ENCODE data around the gene FSHR. TPM values are rescaled to one million over a fixed set of nuclear protein-coding genes. Genes with fewer than 3 reads are reported as not detected.

The FSHR gene
- total RNA-seq, 1 donor from 2014 or later, result not detected

DNA sequence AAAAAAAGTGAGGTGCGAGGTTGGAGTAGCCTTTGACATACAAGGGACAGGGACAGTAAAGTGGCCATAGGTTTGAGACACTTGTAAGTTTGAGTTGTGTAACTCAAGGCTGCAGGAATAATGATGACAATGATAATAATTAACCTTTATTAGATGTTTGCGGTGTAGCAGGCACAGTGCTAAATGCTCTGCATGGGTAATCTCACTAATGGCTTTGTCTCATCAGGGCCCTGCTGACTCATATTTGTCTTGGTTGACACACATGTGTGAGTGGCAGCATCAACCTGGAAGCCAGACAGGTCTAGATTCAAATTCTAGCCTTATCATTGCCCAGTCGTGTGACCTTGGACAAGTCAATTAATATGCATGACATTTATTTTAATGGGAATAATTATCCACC lies 126.2 kb downstream of the FSHR start:
- no peak for DNase-seq (ENCODE audit: low spot score)
- TF ChIP-seq, protein P1, sequence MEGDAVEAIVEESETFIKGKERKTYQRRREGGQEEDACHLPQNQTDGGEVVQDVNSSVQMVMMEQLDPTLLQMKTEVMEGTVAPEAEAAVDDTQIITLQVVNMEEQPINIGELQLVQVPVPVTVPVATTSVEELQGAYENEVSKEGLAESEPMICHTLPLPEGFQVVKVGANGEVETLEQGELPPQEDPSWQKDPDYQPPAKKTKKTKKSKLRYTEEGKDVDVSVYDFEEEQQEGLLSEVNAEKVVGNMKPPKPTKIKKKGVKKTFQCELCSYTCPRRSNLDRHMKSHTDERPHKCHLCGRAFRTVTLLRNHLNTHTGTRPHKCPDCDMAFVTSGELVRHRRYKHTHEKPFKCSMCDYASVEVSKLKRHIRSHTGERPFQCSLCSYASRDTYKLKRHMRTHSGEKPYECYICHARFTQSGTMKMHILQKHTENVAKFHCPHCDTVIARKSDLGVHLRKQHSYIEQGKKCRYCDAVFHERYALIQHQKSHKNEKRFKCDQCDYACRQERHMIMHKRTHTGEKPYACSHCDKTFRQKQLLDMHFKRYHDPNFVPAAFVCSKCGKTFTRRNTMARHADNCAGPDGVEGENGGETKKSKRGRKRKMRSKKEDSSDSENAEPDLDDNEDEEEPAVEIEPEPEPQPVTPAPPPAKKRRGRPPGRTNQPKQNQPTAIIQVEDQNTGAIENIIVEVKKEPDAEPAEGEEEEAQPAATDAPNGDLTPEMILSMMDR (IDR thresholded peaks at IDR 0.05; ENCODE audit: unreplicated experiment), result no peak
- Mint-ChIP-seq H3K27me3 (ENCODE audit: unreplicated experiment) (no peaks in the 10 kb centered on the region), H3K27ac (ENCODE audit: unreplicated experiment) (no peak overlapping the region), H3K4me1 (ENCODE audit: unreplicated experiment) (peaks cover 7% of the 10 kb centered on the region), H3K9me3 (ENCODE audit: unreplicated experiment) (no peaks in the 10 kb centered on the region), H3K4me3 (ENCODE audit: unreplicated experiment) (no peak overlapping the region), H3K36me3 (ENCODE audit: low read depth, unreplicated experiment) (no peaks in the 10 kb centered on the region)

DNA sequence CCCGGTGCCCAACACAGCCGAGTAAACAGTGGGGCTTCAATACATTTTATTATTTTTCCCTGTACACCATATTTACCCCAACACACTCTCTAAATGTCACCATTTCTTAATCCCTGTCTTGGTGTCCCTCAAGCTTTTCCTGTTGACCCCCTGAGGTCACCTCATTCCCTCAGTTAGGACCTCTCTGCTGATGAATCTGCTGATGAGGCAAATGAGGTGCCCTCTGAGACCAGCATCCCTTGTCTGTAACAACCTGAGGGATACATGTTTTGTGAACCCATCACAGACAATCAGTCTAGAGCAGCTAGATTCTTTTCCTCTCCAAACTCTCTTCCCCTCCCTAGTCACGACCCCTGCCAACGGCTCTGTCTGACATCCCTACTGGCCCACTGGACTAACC lies 127.6 kb downstream of the FSHR start:
- Mint-ChIP-seq H3K27ac (ENCODE audit: unreplicated experiment) (no peak overlapping the region), H3K36me3 (ENCODE audit: low read depth, unreplicated experiment) (no peaks in the 10 kb centered on the region), H3K4me1 (ENCODE audit: unreplicated experiment) (peaks cover 10% of the 10 kb centered on the region)

DNA sequence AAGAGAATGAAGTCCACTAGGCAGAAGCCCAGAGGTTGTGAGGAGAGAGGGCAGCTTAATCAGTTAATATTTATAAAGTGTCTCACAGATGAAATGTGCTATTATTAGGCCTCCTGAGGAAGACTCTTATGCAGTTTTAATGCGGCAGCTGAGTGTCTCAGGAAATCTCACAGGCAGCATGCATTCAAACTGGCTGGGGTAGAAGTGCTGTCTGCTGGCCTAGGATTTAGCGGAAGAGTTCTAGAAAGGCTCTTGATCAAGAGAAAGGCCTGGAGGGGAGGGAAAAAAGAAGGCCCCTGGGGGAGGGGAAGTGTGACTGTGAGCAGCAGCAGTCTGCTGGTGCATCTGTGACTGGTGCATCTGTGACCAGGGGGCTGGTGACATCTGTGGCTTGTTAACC lies 133.0 kb downstream of the FSHR start:
- DNase-seq (ENCODE audit: low spot score), result no peak
- peaks cover 7% of the 10 kb centered on the region for H3K4me1 Mint-ChIP-seq (ENCODE audit: unreplicated experiment)
- H3K4me3 Mint-ChIP-seq (ENCODE audit: unreplicated experiment), result no peak overlapping the region
- TF ChIP-seq, protein P1 (IDR thresholded peaks at IDR 0.05; ENCODE audit: unreplicated experiment), result no peak
- H3K27me3 Mint-ChIP-seq (ENCODE audit: unreplicated experiment), result no peaks in the 10 kb centered on the region
- no peak overlapping the region for H3K27ac Mint-ChIP-seq (ENCODE audit: unreplicated experiment)
- no peaks in the 10 kb centered on the region for H3K36me3 Mint-ChIP-seq (ENCODE audit: low read depth, unreplicated experiment)
- H3K9me3 Mint-ChIP-seq (ENCODE audit: unreplicated experiment), result no peaks in the 10 kb centered on the region

More for the DNA sequence above, 127.6 kb downstream of the FSHR start:
- Mint-ChIP-seq H3K27me3 (ENCODE audit: unreplicated experiment) (no peaks in the 10 kb centered on the region), H3K4me3 (ENCODE audit: unreplicated experiment) (no peak overlapping the region), H3K9me3 (ENCODE audit: unreplicated experiment) (no peaks in the 10 kb centered on the region)
- DNase-seq (ENCODE audit: low spot score), result no peak
- TF ChIP-seq, protein P1 (IDR thresholded peaks at IDR 0.05; ENCODE audit: unreplicated experiment), result no peak

DNA sequence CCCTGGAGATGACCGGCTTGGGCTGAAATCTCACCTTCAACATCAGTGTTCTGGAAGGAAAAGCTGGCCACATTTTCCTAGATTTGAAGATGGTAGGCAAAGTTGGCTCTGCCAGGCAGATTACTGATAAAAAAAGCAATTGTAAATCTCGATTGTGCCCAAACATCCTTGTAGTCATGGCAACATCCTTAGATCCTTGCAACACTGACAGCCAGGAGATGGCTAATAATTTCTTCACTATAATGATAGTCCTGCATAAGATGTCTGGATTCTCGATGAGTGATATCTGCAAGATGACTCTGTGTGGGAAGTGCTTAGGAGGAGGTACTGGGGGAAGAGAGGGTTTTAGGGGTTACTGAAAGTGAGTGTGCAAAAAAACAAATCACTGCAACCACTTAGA lies 149.1 kb downstream of the FSHR start:
- Mint-ChIP-seq H3K36me3 (ENCODE audit: low read depth, unreplicated experiment) (peaks cover 5% of the 10 kb centered on the region), H3K27ac (ENCODE audit: unreplicated experiment) (no peak overlapping the region), H3K4me3 (ENCODE audit: unreplicated experiment) (no peak overlapping the region), H3K4me1 (ENCODE audit: unreplicated experiment) (peaks cover 8% of the 10 kb centered on the region), H3K27me3 (ENCODE audit: unreplicated experiment) (peaks cover 3% of the 10 kb centered on the region), H3K9me3 (ENCODE audit: unreplicated experiment) (peaks cover 4% of the 10 kb centered on the region)
- DNase-seq (ENCODE audit: low spot score), result no peak
- TF ChIP-seq, protein P1 (IDR thresholded peaks at IDR 0.05; ENCODE audit: unreplicated experiment), result no peak

DNA sequence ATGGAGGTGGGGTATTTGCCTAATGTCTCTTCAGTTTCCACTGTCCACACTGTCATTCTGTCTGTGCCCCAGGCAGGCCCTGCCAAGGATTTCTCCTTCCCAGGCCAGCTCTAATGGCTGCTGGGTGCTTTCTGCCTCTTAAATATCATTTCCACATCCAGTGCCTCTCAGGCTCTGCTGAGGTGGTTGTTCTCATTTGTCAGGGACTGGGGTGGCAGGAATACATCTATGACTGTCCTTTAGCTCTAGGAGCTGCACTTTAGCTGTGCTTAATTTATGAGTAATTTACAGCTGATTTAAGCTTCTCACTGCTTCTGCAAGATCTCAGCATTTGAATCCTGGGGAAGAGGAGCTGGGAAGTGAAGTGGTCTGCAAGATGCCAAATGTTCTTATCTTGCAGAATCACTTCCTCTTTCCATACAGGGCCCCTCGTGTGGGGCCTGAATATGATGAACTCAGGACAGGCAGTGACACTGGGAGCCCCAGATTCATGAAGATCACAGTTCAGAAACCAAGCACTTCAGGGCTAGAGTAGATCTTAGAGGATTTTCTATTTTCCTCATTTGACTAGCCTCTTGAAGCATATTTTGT lies 150.2 kb downstream of the FSHR start:
- Mint-ChIP-seq H3K4me3 (ENCODE audit: unreplicated experiment) (no peak overlapping the region), H3K36me3 (ENCODE audit: low read depth, unreplicated experiment) (peaks cover 5% of the 10 kb centered on the region), H3K9me3 (ENCODE audit: unreplicated experiment) (peaks cover 4% of the 10 kb centered on the region), H3K27me3 (ENCODE audit: unreplicated experiment) (peaks cover 3% of the 10 kb centered on the region), H3K27ac (ENCODE audit: unreplicated experiment) (no peak overlapping the region), H3K4me1 (ENCODE audit: unreplicated experiment) (peaks cover 8% of the 10 kb centered on the region)
- TF ChIP-seq, protein P1 (IDR thresholded peaks at IDR 0.05; ENCODE audit: unreplicated experiment), result no peak
- DNase-seq (ENCODE audit: low spot score), result no peak

All from endothelial cell (in vitro differentiated cells).